H54 (cell line): ENCODE results near the gene RSPO4.
"Not testable (repeated sequence)": the region's sequence is repeated elsewhere in the genome, so short reads cannot be mapped to it uniquely, and the experiment has no call there.

Experiments
- DNase-seq: peaks from one replicate; pipeline ENCODE4 v3.0.0; 2011; ENCODE audit warnings: low spot score, mixed read lengths; ENCODE audit not compliant: insufficient read length
- FAIRE-seq: peaks from 3 replicates; lab custom pipeline; 2011; peaks lifted over from hg19 to GRCh38; lab: Jason Lieb, UNC
- POLR2A ChIP-seq: IDR thresholded peaks from 2 replicates; pipeline ENCODE4 v1.6.1; 2011; ENCODE audit warnings: low read depth, mild to moderate bottlenecking, low read length

RSPO4 gene

GRCh38 chr20:997016-997415 lies 5.1 kb downstream of the RSPO4 start:
- DNase-seq (no peak), FAIRE-seq (no peak)
- no peak for TF ChIP-seq POLR2A

- no peak for DNase-seq
- no peak for TF ChIP-seq POLR2A
- no peak for FAIRE-seq
These were observed 6.9 kb downstream of the RSPO4 start for GRCh38 chr20:995170-995569.

DNA sequence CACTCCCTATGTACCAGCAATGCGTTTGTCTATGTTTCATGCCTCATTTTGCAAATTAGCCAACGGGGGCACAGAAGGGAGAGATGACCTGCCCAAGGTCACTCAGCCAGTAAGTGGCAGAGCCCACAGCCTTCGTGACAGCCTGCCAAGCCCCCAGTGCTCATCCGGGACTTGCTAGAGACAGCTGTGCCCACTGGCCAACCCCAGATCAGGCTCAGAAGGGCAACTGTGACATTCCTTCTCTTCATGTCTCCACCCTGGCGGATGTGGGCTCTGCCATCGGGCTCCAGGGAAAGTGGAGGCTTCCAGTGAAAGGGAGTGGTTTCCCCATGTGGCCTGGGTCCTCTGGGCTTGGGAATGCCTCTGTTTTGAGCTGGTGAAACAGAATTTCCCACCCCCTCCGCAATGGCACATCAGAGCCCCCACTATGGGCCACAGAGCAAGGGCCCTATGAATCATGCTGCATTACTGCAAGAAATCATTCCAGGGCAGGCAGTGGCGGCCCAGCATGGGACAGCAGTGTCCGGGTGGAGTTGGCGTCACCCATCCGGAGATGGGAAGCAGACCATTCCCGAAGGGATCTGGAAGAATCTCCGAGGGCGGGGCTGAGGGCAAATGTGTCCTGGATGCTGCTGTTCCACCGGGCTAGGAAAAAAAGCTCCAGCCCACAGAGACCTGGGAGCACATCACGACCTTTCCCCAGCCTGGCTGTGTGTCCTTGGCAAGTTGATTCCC lies 9.1 kb downstream of the RSPO4 start:
- DNase-seq (no peak), FAIRE-seq (no peak)
- no peak for TF ChIP-seq POLR2A

- DNase-seq (no peak), FAIRE-seq (no peak)
- no peak for TF ChIP-seq POLR2A
These were observed 10.3 kb downstream of the RSPO4 start for GRCh38 chr20:991850-992249.

GRCh38 chr20:990293-990959 lies 11.7 kb downstream of the RSPO4 start:
- TF ChIP-seq POLR2A: no peak
- no peak for DNase-seq
- no peak for FAIRE-seq

DNA sequence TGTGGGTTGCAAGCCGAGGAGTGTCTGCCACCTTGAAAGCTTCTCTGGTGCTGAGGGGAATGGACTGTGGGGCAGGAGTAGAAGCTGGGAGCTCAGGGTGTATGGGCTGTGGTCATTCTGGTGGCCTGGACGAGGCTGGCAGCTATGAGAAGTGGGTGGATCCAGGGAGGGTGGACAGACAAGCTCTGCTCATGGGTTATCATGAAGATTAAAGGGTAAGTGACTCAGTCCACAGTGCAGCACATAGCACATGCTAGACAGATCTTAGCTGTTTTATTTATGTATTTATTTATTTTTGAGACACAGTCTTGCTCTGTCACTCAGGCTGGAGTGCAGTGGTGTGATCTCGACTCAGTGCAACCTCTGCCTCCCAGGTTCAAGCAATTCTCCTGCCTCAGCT lies 13.8 kb downstream of the RSPO4 start:
- DNase-seq (no peak), FAIRE-seq (no peak)
- TF ChIP-seq POLR2A: no peak

DNA sequence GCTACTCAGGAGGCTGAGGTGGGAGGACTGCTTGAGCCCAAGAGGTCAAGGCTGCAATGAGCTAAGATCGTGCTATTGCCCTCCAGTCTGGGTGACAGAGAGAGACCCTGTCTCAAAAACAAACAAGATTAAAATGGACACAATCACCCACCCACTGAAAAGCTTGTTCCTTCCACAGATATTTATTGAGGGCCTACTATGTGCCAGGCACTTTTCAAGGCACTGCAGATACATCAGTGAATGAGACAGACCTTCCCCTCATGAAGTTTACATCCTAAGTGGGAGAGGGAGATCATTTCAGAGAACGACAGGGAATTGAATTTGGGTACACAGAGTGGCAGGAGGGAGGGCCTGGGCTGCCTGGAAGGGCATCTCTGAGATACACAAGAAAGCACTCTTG lies 14.4 kb downstream of the RSPO4 start:
- FAIRE-seq (no peak), DNase-seq (no peak)
- TF ChIP-seq POLR2A: no peak

GRCh38 chr20:986733-987355 lies 15.3 kb downstream of the RSPO4 start:
- FAIRE-seq: no peak
- TF ChIP-seq POLR2A: no peak
- no peak for DNase-seq

DNA sequence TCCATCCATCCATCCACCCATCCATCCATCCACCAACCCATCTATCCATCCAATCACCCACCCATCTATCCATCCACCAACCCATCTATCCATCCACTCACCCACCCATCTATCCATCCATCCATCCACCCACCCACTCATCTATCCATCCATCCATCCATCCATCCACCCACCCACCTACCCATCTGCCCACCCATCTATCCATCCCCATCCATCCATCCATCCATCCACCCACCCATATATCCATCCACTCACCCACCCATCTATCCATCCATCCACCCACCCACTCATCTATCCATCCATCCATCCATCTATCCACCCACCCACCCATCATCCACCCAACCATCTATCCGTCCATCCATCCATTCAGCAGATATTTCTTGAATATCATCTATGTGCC lies 17.1 kb downstream of the RSPO4 start:
- FAIRE-seq, DNase-seq: not testable (repeated sequence)

DNA sequence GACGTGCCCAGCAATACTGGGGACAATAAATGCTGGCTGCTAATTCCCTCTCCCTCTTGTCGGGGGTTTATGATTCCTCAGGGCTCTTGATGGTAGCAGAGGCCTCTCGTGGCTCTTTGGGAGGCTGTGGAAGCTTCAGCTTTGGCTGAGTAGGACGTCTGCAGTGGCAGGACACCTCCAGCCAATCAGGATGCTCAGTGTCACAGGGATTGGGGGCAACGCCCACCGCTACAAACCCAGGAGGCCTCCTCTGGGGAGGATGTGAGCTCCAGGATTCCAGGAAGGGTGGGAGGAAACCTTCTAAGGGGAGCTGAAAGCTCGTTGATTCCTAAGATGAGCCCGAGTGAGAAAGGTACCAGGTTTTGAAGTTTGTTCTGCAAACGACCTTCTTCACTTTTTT lies 19.4 kb downstream of the RSPO4 start:
- FAIRE-seq: no peak
- TF ChIP-seq POLR2A: no peak
- DNase-seq: no peak

- FAIRE-seq: no peak
- no peak for DNase-seq
- no peak for TF ChIP-seq POLR2A
These were observed 25.1 kb downstream of the RSPO4 start for GRCh38 chr20:977021-977420.

GRCh38 chr20:976033-976432 lies 26.1 kb downstream of the RSPO4 start:
- DNase-seq (no peak), FAIRE-seq (no peak)
- no peak for TF ChIP-seq POLR2A

GRCh38 chr20:973785-974194 lies 28.3 kb downstream of the RSPO4 start:
- no peak for FAIRE-seq
- DNase-seq: peak; percentile 77

GRCh38 chr20:972256-972655 lies 29.9 kb downstream of the RSPO4 start:
- no peak for FAIRE-seq
- no peak for TF ChIP-seq POLR2A
- DNase-seq: no peak

More at GRCh38 chr20:973785-974194, 28.3 kb downstream of the RSPO4 start:
- TF ChIP-seq POLR2A: no peak
